NCI-H1048 (cell line): ENCODE data around the gene DYNC2H1.

ENCODE experiments used
- DNase-seq: peaks from one replicate; lab custom pipeline; 2025; lab: John Stamatoyannopoulos, UW

Gene DYNC2H1

DNA sequence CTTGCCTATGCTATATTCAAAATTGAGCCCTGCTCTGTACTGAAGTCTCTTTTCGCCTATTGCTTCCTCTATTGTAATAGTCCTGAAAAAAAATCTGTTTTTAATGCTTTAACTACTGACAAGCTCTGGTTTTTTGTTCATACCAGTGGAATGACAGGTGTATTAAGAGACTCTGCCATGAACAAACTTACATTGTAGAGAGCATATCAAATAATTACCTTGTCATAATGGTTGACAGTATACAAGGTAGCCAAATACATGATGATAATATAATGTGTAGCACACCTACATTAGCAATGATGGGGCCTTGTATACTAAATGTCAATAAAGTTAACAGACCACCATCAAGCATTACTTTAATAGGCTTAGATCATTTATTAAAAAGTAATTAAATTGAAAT, 175.0 kb downstream of the DYNC2H1 start:
- DNase-seq = no peak

DNA sequence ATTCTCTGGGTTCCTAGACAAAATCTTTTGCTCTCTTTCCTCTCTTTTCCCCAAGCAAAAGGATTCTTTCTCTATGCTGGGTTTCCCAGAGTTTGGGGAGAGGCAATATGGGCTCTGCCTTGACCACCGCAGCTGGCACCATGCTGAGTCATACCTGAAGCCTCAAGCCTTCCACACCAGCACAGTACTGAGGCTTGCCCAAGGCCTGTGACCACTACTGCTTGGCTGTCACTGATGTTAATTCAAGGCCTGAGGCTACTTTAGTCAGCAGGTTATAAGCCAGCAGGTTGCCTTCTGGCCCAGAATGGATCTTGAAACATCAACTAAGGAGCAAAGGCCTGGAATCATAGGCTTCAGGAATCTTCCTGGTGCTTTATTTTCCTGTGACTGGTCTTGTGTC, 185.3 kb downstream of the DYNC2H1 start:
- no peak for DNase-seq

DNA sequence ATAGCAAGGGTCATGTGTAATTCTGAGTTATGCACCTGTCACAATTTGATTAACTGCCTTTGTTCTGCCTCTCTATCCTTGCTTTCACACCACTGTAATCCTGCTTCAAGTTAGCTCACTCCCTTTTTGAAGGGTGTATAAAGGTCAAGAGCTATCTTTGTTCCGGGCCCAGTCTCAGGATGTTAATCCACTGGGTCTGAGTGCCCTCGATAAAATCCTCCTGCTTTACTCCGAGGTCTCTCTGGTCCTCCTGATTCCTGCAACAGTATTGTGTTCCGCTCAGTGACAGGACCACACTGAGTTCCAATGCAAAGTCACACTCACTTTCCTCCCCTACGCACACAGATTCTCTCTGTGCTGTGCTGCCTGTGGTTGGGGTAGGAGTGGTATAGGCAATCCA, 186.5 kb downstream of the DYNC2H1 start:
- no peak for DNase-seq

DNA sequence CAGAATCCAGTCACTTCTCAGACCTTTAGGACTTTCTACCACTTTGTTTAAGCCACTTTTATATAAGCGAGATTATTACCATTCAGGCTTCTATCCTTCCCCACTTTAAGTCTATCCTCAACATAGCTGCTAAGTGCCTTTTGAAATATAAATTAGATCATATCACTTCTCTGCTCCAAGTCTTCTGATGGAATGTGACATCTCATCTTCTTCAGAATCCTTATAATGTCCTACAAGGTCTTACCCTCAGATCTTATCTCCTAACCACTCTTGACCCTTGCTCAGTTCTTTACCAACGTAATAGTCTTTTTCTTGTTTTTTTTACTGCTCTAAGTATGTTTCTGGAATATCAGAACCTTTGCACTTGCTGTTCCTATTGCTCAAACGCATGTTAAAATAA, 188.7 kb downstream of the DYNC2H1 start:
- DNase-seq = no peak

DNA sequence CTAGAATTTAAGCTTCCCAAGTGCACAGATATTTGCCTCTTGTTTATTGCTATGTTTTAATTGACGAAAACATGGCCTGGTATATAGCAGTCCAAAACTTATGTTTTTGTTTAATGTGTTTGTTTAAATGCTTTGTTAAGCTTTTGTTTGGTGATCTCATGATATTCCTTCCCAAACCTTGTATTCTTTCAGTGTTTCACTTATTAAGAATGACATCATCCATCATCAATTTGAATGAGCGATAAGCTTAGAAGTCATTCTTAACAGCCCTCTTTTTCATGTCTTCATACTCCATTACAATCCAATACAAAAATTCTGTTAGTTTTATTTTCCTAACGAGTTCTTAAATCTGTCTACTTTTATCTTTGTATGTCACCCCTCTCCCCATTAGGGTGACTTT, 206.0 kb downstream of the DYNC2H1 start:
- DNase-seq = no peak

DNA sequence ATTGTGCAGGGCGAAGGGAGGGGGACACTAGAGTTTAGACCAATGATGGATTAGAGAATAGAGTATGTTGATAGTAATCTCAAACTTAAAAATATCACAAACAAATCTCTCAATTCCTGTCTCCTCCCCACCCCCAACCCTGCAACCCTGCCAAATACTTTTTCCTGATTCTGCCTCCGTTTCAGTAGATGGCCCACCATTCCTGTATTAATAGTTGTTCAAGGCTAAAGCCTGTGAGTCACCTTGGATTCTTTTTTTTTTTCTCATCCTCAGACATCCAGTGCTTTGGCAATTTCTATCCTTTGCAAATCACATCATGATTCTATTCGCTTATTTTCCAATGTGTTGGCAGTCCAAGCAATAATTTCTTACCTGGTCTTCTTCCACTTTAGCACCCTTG, 207.9 kb downstream of the DYNC2H1 start:
- no peak for DNase-seq

DNA sequence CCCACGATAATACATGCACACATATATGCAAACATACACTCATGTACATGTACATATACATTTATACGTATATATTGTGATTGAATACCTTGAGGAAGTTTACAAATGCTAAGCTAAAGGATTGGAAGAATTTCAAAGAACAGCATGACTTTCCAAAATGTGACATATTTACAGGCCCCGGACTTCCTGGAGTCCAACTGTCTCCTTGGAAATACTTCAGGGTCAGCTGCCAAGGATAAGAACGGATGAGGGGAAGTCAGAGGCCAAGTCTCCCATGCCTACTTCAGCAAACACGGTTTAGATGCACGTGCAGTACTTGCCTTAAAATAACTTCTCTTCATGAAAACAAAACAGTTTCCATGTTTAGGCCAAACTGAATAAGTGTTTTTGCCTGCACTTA, 213.6 kb downstream of the DYNC2H1 start:
- no peak for DNase-seq

DNA sequence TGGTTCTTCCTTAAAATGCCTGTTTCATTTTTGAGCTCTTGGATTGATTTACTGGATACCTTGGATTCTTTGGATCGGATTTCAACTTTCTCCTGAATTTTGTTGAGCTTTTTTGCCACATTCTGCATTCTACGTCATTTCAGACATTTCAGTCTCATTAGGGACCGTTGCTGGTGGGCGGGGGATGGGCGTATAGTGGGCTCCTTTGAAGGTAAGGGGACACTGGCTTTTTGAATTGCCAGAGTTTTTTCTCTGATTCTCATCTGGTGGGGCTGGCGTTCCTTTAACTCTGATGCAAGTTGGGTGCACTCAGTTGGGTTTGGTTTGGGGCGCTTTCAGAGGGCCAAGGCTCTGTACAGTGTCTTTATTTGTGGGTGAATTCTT, 216.5 kb downstream of the DYNC2H1 start:
- no peak for DNase-seq

DNA sequence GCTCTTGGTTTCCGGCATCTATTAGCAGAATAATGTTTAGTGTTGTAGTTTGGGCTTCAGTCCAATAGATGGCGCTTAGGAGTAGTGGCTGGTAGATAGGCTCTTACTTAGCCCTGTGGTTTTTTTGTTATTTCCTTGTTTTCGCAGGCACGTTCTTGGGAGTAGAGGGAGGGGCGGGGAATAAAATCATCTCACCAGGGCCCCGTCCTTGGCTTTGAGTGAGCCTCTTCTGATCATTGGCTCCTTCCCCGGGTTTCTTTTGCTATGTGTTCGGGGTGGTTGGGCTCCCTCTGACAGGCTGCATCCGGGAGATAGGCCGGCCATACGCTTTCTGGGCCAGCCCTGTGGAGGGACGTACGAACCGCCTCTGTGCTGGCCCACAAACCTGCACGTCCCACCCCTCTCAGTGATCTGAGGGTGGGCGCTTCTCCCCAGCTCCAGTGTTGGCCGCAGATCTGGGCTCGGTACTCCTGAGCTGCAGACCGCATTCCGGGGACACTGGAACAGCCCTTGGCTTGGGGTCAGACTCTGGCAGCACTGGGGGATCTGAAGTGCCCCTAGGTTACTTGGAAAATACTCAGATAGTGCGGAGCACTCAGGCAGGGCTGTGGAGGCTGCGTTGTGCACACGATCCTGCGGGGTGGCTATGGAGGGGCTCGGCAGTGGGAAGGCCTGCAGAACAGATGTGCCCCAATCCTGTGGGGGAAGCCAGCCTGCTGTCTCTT, 217.0 kb downstream of the DYNC2H1 start:
- DNase-seq = no peak

DNA sequence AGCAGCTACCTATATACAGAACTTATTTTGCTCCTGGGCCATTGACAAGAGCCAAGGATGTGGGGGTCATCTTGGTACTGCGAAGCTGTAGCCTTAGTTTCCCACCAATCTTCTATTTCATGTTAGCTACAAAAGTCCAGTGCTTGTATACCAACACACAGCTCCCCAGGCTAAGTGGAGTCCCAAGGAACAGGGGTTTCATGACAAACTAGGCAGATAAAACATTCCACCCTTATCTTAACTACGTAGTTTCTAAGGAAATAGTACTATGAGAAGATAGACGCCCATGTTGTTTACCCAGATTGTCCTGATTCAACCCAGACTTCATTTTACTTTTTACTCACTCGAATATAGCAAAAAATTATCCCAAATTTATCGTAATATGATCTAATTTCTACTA, 218.5 kb downstream of the DYNC2H1 start:
- no peak for DNase-seq

DNA sequence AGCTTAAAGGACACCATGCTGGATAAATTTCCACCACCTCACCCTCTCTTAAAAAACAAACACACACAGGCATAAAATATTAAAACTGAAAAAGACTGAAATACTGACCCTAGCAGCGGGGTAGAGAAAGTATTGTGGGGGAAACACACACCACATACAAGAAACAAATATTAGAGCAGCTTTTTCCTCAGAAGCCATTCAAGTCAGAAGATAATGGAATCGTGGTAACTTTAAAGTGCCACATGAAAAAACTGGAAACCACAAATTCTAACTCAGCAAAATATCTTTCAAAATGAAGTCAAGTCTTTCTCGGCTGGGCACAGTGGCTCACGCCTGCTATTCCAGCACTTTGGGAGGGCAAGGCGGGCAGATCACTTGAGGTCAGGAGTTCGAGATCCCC, 223.2 kb downstream of the DYNC2H1 start:
- no peak for DNase-seq

DNA sequence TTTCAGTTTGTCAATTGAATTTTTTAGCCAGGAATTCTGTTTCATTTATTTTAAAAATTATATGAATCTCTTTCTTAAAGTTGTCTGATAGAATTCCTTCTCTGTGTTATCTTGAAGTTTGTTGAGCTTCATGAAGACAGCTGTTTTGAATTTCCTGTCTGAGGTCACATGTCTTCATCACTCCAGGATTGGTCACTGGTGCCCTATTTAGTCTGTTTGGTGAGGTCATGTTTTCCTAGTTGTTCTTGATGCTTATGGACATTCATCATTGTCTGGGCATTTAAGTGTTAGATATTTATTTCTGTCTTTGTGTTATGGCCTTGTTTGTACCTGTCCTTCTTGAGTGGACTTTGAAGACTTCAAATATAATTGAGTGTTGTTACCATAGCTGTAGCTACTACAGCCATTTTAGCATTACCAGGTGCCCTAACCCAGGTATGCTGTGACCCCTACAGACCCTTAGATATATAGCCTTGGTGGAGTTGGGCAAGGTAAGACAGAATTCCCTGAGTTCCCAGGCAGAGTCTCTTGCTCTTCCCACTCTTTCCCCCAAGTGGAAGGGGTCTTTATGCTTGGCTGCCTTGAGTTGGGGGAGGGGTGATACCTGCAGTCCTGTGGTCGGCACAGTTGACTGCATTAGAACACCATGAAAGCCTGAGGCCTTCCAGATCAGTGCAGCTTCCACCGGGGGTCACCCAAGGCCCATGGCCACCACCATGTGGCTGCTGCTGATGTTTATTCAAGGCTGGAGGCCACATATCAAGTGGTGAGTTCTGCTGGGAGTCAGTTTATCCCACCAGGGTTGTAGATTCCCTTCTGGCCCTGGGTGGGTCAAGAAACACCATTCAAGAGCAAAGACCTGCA, 229.6 kb downstream of the DYNC2H1 start:
- no peak for DNase-seq

DNA sequence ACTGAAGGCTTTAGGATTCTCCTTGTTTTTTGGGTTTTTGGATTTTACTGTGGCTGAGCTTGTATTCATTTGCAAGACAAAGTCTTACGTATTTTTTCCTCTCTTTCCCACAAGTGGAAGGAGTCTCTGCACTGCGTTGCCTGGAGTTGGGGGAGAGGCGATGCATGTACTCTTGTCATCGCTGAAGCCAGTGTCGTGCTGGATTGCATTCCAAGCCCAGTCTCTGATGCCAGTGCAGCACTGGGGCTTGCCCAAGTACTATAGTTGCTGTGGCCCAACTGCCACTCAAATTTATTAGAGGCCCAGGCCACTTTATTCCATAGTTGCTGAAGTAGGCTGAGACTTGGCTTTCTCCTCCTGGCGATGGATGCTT, 230.2 kb downstream of the DYNC2H1 start:
- no peak for DNase-seq

DNA sequence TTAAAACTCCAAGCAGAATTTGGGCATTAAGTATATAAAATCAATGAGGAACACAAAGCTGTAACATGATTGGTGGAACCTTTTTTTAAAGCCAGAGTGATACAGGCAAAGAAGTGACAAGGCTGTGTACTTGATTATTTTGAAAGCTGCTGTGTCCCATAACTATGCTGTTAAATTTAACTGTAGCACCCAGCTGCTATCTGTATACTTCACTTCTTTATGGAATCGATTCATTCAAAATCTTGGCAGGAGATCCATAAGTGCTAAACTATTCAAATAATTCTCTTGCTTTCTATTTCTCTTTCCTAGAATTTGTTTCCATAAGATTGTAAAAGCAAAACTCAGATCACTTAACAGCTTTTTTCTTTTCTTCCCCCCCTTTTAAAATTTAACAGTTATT, 231.7 kb downstream of the DYNC2H1 start:
- DNase-seq = no peak

DNA sequence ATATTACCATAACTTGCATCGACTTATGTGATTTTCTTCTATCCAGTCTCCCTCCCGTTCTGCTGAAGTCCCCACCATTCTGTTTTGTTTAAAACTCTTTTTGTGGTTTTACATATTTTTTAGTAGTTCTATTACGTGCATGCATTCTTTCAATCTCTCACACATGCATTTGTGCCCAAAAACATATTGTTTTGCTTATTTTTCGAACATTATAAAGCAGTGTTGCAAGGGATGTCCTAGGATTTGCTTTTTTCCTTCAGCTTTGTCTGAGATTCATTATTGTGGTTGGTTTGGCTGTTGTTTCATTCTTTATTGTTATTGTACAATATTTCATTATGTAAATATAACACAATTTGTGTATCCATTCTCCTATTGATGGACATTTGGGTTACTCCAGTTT, 235.7 kb downstream of the DYNC2H1 start:
- no peak for DNase-seq

DNA sequence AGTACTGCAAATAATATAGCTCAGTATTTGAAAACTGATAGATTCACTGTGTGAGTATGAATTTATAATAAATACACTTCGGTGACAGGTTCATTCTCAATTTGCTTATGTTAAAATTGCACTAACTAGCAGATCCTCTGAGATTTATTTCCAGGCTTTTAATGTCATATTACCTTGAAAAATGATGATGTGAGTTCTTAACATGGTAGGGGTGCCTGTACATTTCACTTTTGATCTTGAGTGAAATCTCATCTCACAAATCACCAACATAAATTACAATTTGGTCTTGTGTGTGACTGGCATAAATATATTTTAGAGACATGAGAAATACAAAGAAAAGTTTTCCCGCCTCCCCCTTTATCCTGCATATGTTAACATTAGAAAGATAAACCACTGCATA, 240.4 kb downstream of the DYNC2H1 start:
- DNase-seq = no peak

DNA sequence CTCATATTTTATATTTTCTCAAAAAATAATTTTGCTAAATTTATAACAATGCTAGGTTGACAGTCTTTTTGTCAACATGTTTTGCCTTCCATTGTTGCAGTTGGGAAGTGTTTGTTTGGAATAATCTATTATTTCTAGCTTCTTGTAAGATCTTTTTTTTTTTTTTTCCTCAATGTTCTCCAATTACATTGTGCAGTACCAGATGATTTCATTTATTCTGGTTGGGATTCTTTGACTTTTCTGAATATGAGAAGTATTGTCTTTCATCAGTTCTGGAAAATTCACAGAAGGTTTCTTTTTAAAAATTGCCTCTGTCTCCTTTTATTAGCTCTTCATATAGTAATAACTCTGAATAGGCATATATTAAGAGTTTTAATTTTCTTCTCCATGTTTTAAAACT, 245.4 kb downstream of the DYNC2H1 start:
- no peak for DNase-seq

DNA sequence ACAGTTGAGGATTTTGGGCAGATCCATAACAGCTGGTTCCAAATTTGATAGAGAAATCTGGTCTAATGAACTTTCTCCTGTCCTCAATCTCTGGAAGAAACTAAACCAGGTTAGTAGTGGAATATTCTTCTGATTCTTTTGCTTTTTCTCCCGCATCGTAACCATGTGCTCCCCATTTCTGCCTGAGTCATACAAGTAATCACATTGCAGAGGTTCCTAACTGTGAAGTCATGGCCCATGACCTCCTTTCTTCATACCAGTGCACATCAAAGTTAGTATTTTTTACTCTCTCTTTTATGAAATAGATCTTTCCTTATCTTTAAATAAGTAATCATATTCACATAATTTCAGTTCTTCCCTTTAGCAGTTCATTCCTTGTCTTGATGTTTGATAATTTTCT, 249.0 kb downstream of the DYNC2H1 start:
- no peak for DNase-seq

DNA sequence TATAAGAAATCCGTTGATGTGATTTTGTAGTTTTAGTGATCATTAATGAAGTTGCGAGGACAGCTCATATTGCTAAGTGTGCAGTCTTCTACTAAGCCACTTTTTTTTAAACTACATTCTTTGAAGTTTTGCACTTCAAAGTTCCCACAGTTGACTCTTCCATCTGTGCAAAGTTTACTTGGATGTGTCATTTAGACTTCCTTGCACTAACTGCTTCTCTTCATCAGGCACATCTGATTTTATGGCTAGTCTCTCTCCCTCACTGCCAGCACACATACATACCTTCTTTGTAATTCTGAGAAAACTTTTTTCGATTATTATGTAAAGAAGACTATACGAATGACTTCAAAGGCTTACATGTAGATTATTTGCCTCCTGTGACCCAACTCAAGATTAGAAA, 250.0 kb downstream of the DYNC2H1 start:
- DNase-seq = no peak

DNA sequence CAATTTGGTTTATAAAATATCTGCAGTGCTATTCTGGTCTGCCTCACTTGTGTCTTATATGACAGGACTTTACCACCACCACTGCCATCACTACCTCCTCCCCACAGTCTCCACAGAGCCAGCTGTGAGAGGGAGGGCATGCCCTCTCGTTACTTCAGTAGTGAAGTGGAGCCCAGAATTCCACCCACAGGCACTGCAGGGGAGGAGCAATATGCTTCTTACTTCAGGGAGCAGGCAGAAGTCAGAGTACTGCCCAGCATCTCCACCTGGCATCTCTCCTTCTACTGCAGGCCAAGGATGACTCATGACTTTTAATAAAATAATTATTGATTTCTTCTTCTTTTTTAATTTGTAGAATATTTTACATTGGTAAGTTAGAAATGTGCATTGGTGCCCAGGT, 255.5 kb downstream of the DYNC2H1 start:
- no peak for DNase-seq

DNA sequence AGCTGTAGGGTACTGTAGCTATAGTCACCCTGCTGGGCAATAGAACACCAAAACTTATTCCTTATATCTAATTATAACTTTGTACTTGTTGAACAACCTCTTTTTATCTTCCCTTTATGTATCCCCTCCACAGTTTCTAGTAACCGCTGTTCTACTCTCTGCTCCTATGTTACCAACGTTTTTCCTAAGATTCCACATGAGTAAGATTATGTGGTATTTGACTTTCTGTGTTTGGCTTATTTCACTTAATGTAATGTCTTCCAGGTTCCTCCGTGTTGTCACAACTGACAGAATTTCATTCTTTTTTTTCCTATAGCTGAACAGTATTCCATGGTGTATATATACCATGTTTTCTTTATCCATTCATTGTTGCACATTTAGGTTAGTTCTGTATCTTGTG, 258.4 kb downstream of the DYNC2H1 start:
- DNase-seq = no peak

DNA sequence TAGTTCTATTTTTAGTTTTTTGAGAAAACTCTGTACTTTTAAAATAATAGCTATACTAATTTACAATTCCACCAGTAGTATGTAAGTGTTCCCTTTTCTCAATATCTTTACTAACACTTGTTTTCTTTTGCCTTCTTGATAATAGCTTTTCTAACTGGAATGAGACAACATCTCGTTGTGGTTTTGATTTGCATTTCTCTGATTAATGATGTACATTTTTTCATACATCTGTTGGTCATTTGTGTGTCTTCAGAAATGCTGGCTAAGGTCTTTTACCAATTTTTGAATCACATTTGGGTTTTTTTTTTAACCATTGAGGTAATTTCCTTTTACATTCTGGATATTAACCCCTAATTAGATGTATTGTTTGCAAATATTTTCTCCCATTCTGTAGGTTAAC, 258.9 kb downstream of the DYNC2H1 start:
- DNase-seq = no peak

DNA sequence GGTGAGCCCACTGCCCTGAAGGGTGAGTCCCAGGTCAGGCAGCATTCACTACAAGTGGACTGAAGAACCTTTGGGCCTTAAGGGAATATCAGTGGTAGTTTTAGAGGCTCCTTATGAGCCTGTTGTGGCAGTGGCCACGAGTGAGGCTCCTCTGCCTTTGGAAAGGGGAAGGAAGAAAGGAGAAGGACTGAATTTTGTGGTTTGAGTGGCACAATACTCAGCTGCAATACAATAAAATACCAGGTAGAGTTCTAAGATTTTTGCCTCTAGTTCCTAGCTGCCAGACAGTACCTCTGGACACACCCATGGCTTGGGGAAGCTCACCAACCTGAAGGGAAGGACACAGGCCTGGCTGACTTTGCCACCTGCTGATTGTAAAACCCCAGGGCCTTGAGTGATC, 260.9 kb downstream of the DYNC2H1 start:
- DNase-seq = no peak

DNA sequence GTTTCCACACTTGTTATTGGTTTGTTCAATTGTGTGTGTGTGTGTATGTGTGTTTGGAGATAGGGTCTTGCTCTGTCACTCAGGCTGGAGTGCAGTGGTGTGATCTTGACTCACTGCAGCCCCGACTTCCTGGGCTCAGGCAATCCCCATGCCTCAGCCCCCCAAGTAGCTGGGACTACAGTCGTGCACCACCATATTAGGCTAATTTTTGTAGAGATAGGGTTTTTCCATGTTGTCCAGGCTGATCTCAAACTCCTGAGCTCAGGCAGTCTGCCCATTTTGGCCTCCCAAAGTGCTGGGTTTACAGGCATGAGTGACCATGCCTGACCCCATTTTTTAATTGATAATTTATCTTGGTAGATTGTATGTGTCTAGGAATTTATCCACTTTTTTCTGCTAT, 263.7 kb downstream of the DYNC2H1 start:
- no peak for DNase-seq
